Mesendoderm (in vitro differentiated cells): ENCODE results near the gene PDE6G.
A peak's percentile ranks its signal among the peaks of the same experiment; 100 is the strongest.

Experiments used
- DNase-seq: peaks from one replicate; pipeline ENCODE4 v3.0.0; 2013
- H2AK5ac ChIP-seq: 2 replicates; pipeline ENCODE4 v1.6.1; 2013; ENCODE audit warnings: low read length, inconsistent platforms
- H2BK120ac ChIP-seq: 2 replicates; pipeline ENCODE4 v1.6.1; 2013; ENCODE audit warnings: low read depth, mild to moderate bottlenecking, low read length, moderate library complexity, mixed read lengths
- H2BK15ac ChIP-seq: replicated peaks from 2 replicates; pipeline ENCODE4 v1.6.1; 2013; ENCODE audit warnings: low read depth, mild to moderate bottlenecking, moderate library complexity
- H2BK5ac ChIP-seq: 2 replicates; pipeline ENCODE4 v1.6.1; 2013; ENCODE audit warnings: low read length, inconsistent platforms
- H3K18ac ChIP-seq: 2 replicates; pipeline ENCODE4 v1.6.1; 2013; ENCODE audit warnings: mild to moderate bottlenecking, low read length, mixed read lengths
- H3K23ac ChIP-seq: one replicate; pipeline ENCODE4 v1.6.1; 2013; ENCODE audit warnings: low read length
- H3K27ac ChIP-seq: 2 replicates; pipeline ENCODE4 v1.5.1; 2013; ENCODE audit warnings: low read depth, mild to moderate bottlenecking, inconsistent platforms, low read length, moderate library complexity
- H3K27me3 ChIP-seq: 2 replicates; pipeline ENCODE4 v1.6.1; 2013; ENCODE audit warnings: low read length, control low read depth, mild to moderate bottlenecking, inconsistent platforms; ENCODE audit not compliant: insufficient read depth, poor library complexity
- H3K36me3 ChIP-seq: 2 replicates; pipeline ENCODE4 v1.6.1; 2013; ENCODE audit warnings: low read length, inconsistent platforms; ENCODE audit not compliant: control insufficient read depth, insufficient read depth
- H3K4ac ChIP-seq: one replicate; pipeline ENCODE4 v1.6.1; 2013; ENCODE audit warnings: low read depth, mild to moderate bottlenecking, low read length, moderate library complexity
- H3K4me1 ChIP-seq: 2 replicates; pipeline ENCODE4 v1.6.1; 2013; ENCODE audit warnings: low read depth, low read length, inconsistent platforms; ENCODE audit not compliant: control insufficient read depth
- H3K4me2 ChIP-seq: 2 replicates; pipeline ENCODE4 v1.6.1; 2013; ENCODE audit warnings: low read length
- H3K4me3 ChIP-seq: 2 replicates; pipeline ENCODE4 v1.5.1; 2013; ENCODE audit warnings: mild to moderate bottlenecking, low read length
- H3K56ac ChIP-seq: one replicate; pipeline ENCODE4 v1.6.1; 2013; ENCODE audit warnings: low read length
- H3K79me1 ChIP-seq: 2 replicates; pipeline ENCODE4 v1.6.1; 2013; ENCODE audit warnings: low read length, inconsistent platforms
- H3K79me2 ChIP-seq: 2 replicates; pipeline ENCODE4 v1.6.1; 2013; ENCODE audit warnings: mild to moderate bottlenecking, low read length; ENCODE audit not compliant: control insufficient read depth, insufficient read depth
- H3K9ac ChIP-seq: 2 replicates; pipeline ENCODE4 v1.6.1; 2013; ENCODE audit warnings: low read length, inconsistent platforms
- H4K5ac ChIP-seq: one replicate; pipeline ENCODE4 v1.6.1; 2013; ENCODE audit warnings: low read length
- H4K8ac ChIP-seq: one replicate; pipeline ENCODE4 v1.6.1; 2013; ENCODE audit warnings: low read depth, mild to moderate bottlenecking, control low read depth, low read length, moderate library complexity
- WGBS: extraction: QIAGEN DNeasy Blood & Tissue Kit; methylation state at CpG from one replicate; pipeline ENCODE4 v1.1.7; 2013; ENCODE audit warnings: low lambda C conversion rate, missing lambda C conversion rate; ENCODE audit not compliant: insufficient coverage; ENCODE audit errors: extremely low coverage; 5-methylcytosine and 5-hydroxymethylcytosine counted together

Gene PDE6G

DNA sequence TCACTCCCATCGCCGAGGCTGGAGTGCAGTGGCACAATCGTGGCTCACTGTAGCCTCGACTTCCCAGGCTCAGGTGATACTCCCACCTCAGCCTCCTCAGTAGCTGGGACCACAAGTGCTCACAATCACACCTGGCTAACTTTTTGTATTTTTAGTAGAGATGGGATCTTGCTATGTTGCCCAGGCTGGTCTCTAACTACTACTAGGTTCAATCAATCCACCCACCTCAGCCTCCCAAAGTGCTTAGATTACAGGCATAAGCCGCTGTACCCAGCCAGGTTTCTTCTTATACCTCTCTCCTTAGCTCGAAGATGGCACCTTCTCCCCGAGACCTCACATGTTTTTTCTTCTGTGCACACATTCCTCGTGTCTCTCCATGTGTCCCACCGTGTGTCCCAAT is 16.3 kb downstream of the PDE6G start:
- DNase-seq, result no peak
- Histone ChIP-seq H2BK15ac (no peak overlapping the region), H2BK120ac (no peak overlapping the region), H3K36me3 (no peaks in the 10 kb centered on the region), H3K27ac (no peak overlapping the region), H3K4me2 (no peak overlapping the region), H3K4ac (no peak overlapping the region), H4K5ac (no peak overlapping the region), H3K79me1 (peaks cover 1% of the 10 kb centered on the region), H3K4me3 (no peak overlapping the region), H3K56ac (no peak overlapping the region), H3K4me1 (no peaks in the 10 kb centered on the region), H3K23ac (no peak overlapping the region), H3K27me3 (no peaks in the 10 kb centered on the region), H2AK5ac (no peak overlapping the region), H3K79me2 (peaks cover 16% of the 10 kb centered on the region), H4K8ac (no peak overlapping the region), H3K9ac (no peak overlapping the region), H3K18ac (no peak overlapping the region), H2BK5ac (no peak overlapping the region)
- no CpG with 5 or more reads among the region's 9 CpGs for WGBS

DNA sequence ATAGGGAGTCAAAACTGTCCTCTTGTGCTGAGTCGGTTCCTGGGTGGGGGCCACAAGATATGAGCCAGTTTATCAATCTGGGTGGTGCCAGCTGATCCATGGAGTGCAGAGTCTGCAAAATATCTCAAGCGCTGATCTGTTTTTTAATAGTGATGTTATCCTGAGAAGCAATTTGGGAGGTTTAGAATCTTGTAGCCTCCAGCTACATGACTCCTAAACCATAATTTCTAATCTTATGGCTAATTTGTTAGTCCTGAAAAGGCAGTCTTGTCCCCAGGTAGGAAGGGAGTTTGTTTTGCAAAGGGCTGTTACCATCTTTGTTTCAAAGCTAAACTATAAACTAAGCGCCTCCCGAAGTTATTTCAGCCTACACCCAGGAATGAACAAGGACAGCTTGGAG is 17.7 kb downstream of the PDE6G start:
- no peak overlapping the region for H4K5ac ChIP-seq
- H2AK5ac ChIP-seq, result no peak overlapping the region
- H3K4me2 ChIP-seq, result no peak overlapping the region
- no peak overlapping the region for H2BK120ac ChIP-seq
- no peak overlapping the region for H3K18ac ChIP-seq
- H3K27ac ChIP-seq, result no peak overlapping the region
- no peaks in the 10 kb centered on the region for H3K4me1 ChIP-seq
- H3K79me1 ChIP-seq, result peaks cover 1% of the 10 kb centered on the region
- no peak overlapping the region for H3K4ac ChIP-seq
- H3K79me2 ChIP-seq, result peaks cover 27% of the 10 kb centered on the region
- DNase-seq, result no peak
- no peak overlapping the region for H3K56ac ChIP-seq
- no peak overlapping the region for H4K8ac ChIP-seq
- no peak overlapping the region for H3K4me3 ChIP-seq
- no peak overlapping the region for H2BK15ac ChIP-seq
- H2BK5ac ChIP-seq, result no peak overlapping the region
- WGBS, result no CpG with 5 or more reads among the region's 4 CpGs
- no peak overlapping the region for H3K9ac ChIP-seq
- H3K36me3 ChIP-seq, result no peaks in the 10 kb centered on the region
- H3K27me3 ChIP-seq, result no peaks in the 10 kb centered on the region
- H3K23ac ChIP-seq, result no peak overlapping the region

DNA sequence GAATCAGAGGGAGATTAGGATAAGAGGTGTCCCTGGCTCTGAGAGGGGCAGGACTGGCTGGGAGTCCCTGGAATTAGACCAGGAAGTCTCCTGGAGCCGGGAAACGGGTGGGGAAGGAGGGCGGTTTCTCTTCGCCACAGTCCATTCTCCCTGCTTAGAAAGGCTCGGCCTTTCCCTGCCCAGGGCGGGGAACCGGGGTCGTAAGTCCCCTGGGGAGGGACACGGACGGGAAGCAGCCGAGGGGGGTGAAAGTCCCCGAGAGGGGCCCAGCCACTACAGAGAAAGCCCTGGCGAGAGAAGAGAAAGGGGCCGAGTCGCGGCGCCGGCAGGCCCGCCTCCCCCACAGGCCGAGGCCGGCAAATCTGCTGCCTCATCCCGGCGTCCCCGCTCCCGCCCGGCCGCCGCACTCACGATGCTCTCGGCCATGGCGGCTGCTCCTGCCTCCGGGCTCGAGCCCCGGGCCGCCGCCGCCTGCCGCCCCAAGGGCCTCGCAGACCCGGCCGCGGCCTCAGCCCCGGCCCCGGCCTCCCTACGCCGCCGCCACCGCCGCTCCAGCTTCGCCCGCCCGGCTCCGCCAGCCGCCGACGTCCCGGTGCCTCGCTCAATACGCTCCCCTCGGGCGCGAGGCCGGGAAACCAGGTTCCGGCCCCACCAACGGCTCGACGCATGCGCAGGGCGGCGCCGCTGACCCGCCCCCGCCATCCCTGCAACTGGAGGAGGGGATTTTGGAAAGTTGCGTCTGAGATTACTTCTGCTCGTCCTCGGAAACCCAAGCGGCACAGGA is 19.6 kb downstream of the PDE6G start, which contains the start of the genes NPLOC4 and TSPAN10:
Gene NPLOC4, minus strand, starts transcription at position 608 of the 784 bp plus-strand sequence. Its CDS starts 182 bp downstream, at position 426.
Gene TSPAN10, plus strand, starts transcription at position 692 of the 784 bp plus-strand sequence. CDS start 5,217 bp downstream, outside the sequence.
- Histone ChIP-seq H3K9ac (peak within 1 kb of the TSS; percentile 84), H3K56ac (peak within 1 kb of the TSS; percentile 87), H3K27me3 (no peaks in the 10 kb centered on the region), H3K79me2 (peaks cover 34% of the 10 kb centered on the region), H3K23ac (no peak within 1 kb of the TSS), H3K4me1 (no peaks in the 10 kb centered on the region), H2BK15ac (no peak within 1 kb of the TSS), H4K5ac (no peak within 1 kb of the TSS), H3K4me3 (peak within 1 kb of the TSS; percentile 90), H3K27ac (peak within 1 kb of the TSS; percentile 79), H3K79me1 (peaks cover 3% of the 10 kb centered on the region), H2BK120ac (no peak within 1 kb of the TSS), H3K18ac (peak within 1 kb of the TSS; percentile 98), H3K4ac (peak within 1 kb of the TSS; percentile 95), H3K4me2 (peak within 1 kb of the TSS; percentile 93), H2AK5ac (no peak within 1 kb of the TSS), H4K8ac (peak within 1 kb of the TSS; percentile 100), H2BK5ac (peak within 1 kb of the TSS; percentile 50), H3K36me3 (no peaks in the 10 kb centered on the region)
- peak; percentile 87 for DNase-seq
- WGBS, result no CpG with 5 or more reads among the region's 77 CpGs

DNA sequence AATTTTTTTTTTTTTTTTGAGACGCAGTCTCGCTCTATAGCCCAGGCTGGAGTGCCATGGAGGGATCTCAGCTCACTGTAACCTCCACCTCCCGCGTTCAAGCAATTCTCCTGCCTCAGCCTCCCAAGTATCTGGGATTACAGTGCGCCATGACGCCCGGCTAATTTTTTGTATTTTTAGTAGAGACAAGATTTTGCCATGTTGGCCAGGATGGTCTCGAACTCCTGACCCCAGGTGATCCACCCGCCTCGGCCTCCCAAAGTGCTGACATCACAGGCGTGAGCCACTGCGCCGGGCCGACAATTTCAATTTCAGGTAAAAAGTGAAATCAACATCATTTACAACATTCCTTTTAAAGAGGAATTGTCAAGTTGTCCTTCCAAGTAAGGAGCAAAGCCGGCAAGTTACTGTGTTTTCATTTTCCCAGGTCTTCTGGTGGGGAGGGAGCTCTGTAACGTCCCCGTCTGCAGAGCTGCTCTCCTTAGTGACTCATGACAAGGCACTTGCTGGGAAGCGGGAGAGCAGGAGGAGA is 20.3 kb downstream of the PDE6G start:
- peak overlapping the region; percentile 84 for H3K9ac ChIP-seq
- peak overlapping the region; percentile 90 for H3K4me2 ChIP-seq
- no peak overlapping the region for H2BK5ac ChIP-seq
- H4K5ac ChIP-seq, result no peak overlapping the region
- H3K4me1 ChIP-seq, result no peaks in the 10 kb centered on the region
- H3K23ac ChIP-seq, result no peak overlapping the region
- no CpG with 5 or more reads among the region's 18 CpGs for whole genome bisulfite sequencing
- no peaks in the 10 kb centered on the region for H3K27me3 ChIP-seq
- H3K56ac ChIP-seq, result peak overlapping the region; percentile 87
- DNase-seq, result no peak
- H2BK120ac ChIP-seq, result no peak overlapping the region
- peak overlapping the region; percentile 90 for H3K4me3 ChIP-seq
- peak overlapping the region; percentile 79 for H3K27ac ChIP-seq
- H3K79me2 ChIP-seq, result peaks cover 36% of the 10 kb centered on the region
- H3K36me3 ChIP-seq, result no peaks in the 10 kb centered on the region
- H3K79me1 ChIP-seq, result peaks cover 5% of the 10 kb centered on the region
- no peak overlapping the region for H2AK5ac ChIP-seq
- H3K4ac ChIP-seq, result peak overlapping the region; percentile 95
- no peak overlapping the region for H2BK15ac ChIP-seq
- peak overlapping the region; percentile 98 for H3K18ac ChIP-seq
- no peak overlapping the region for H4K8ac ChIP-seq

DNA sequence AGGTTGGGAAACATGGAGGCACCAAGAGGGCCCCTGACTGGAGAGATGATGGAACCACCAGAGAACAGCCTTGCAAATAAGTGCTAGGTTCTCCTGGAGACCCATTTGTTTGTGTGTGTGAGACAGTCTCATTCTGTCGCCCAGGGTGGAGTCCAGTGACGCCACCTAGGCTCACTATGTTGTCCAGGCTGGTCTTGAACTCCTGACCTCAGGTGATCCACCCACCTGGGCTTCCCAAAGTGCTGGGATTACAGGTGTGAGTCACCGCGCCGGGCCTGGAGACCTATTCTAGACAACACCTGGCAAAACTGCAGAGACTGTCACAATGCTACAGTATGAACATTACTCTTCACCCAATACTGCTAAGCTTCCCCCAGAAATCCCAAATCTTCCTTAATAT is 20.9 kb downstream of the PDE6G start:
- Histone ChIP-seq H3K4me3 (no peak overlapping the region), H2BK5ac (no peak overlapping the region), H2AK5ac (no peak overlapping the region), H4K5ac (no peak overlapping the region), H3K18ac (no peak overlapping the region), H3K27ac (no peak overlapping the region), H3K79me1 (peaks cover 5% of the 10 kb centered on the region), H2BK120ac (no peak overlapping the region), H2BK15ac (no peak overlapping the region), H3K36me3 (no peaks in the 10 kb centered on the region), H4K8ac (no peak overlapping the region), H3K56ac (no peak overlapping the region), H3K23ac (no peak overlapping the region), H3K79me2 (peaks cover 36% of the 10 kb centered on the region), H3K27me3 (no peaks in the 10 kb centered on the region), H3K4me2 (no peak overlapping the region), H3K4me1 (no peaks in the 10 kb centered on the region), H3K9ac (peak overlapping the region; percentile 84), H3K4ac (no peak overlapping the region)
- DNase-seq, result no peak
- no CpG with 5 or more reads among the region's 5 CpGs for WGBS
